GM23248 (cell line): Measurements from ENCODE around the gene ASPHD1.

Experiments
- EZH2 ChIP-seq: fragments of 200-600 bp; sonication (generic); IDR thresholded peaks from 2 replicates; pipeline ENCODE4 v1.6.1; 2018; ENCODE audit warnings: antibody characterized with exemption, mild to moderate bottlenecking; ENCODE audit not compliant: insufficient read depth, poor library complexity, severe bottlenecking
- EZH2phosphoT487 ChIP-seq: fragments of 200-600 bp; sonication (generic); IDR thresholded peaks from 2 replicates; pipeline ENCODE4 v1.6.1; 2018; ENCODE audit warnings: antibody characterized with exemption, moderate library complexity, mild to moderate bottlenecking, low read depth; ENCODE audit not compliant: insufficient read depth

- no peak for TF ChIP-seq EZH2
- TF ChIP-seq EZH2phosphoT487 = no peak
Observed at GRCh38 chr16:29922986-29923501, 22.8 kb downstream of the ASPHD1 start.
